ENCODE measurements around the gene LCLAT1.

LCLAT1 gene

GRCh38 chr2:30582521-30582920 lies 135.5 kb downstream of the LCLAT1 start:
- Histone ChIP-seq H3K36me3 (replicated peaks) (no peaks in the 10 kb centered on the region), H3K27ac (no peak overlapping the region), H3K27me3 (replicated peaks) (no peaks in the 10 kb centered on the region), H3K4me3 (ENCODE audit: low read depth, low read length) (no peak overlapping the region)
- in situ Hi-C loops (cut with HindIII; ENCODE audit: low pct_ligation_motif_present, low sequenced_read_pairs), result no loop called here
- DNase-seq, result no peak
- no peak for TF ChIP-seq CTCF (IDR thresholded peaks at IDR 0.05; ENCODE audit: low read depth, low read length, missing control alignments)

GRCh38 chr2:30583204-30583749 lies 136.2 kb downstream of the LCLAT1 start:
- Histone ChIP-seq H3K27me3 (replicated peaks) (no peaks in the 10 kb centered on the region), H3K4me3 (ENCODE audit: low read depth, low read length) (no peak overlapping the region), H3K36me3 (replicated peaks) (no peaks in the 10 kb centered on the region), H3K27ac (no peak overlapping the region)
- TF ChIP-seq CTCF (IDR thresholded peaks at IDR 0.05; ENCODE audit: low read depth, low read length, missing control alignments), result no peak
- no peak for DNase-seq
- in situ Hi-C loops (cut with HindIII; ENCODE audit: low pct_ligation_motif_present, low sequenced_read_pairs), result no loop called here

- no peaks in the 10 kb centered on the region for H3K27me3 ChIP-seq (replicated peaks)
- H3K36me3 ChIP-seq (replicated peaks), result no peaks in the 10 kb centered on the region
- no peak for TF ChIP-seq CTCF (IDR thresholded peaks at IDR 0.05; ENCODE audit: low read depth, low read length, missing control alignments)
- DNase-seq, result no peak
- in situ Hi-C loops (cut with HindIII; ENCODE audit: low pct_ligation_motif_present, low sequenced_read_pairs), result no loop called here
- no peak overlapping the region for H3K27ac ChIP-seq
- no peak overlapping the region for H3K4me3 ChIP-seq (ENCODE audit: low read depth, low read length)
Measured at GRCh38 chr2:30584116-30584515, 137.1 kb downstream of the LCLAT1 start.

- no peak for DNase-seq
- no peaks in the 10 kb centered on the region for H3K27me3 ChIP-seq (replicated peaks)
- H3K27ac ChIP-seq, result no peak overlapping the region
- in situ Hi-C loops (cut with HindIII; ENCODE audit: low pct_ligation_motif_present, low sequenced_read_pairs), result no loop called here
- H3K4me3 ChIP-seq (ENCODE audit: low read depth, low read length), result no peak overlapping the region
- no peak for TF ChIP-seq CTCF (IDR thresholded peaks at IDR 0.05; ENCODE audit: low read depth, low read length, missing control alignments)
- H3K36me3 ChIP-seq (replicated peaks), result no peaks in the 10 kb centered on the region
Measured at GRCh38 chr2:30588994-30589393, 141.9 kb downstream of the LCLAT1 start.

- no peaks in the 10 kb centered on the region for H3K27me3 ChIP-seq (replicated peaks)
- in situ Hi-C loops (cut with HindIII; ENCODE audit: low pct_ligation_motif_present, low sequenced_read_pairs), result no loop called here
Measured at GRCh38 chr2:30590407-30590806, 143.4 kb downstream of the LCLAT1 start.

More at GRCh38 chr2:30590407-30590806, 143.4 kb downstream of the LCLAT1 start:
- Histone ChIP-seq H3K4me3 (ENCODE audit: low read depth, low read length) (no peak overlapping the region), H3K36me3 (replicated peaks) (no peaks in the 10 kb centered on the region), H3K27ac (no peak overlapping the region)
- no peak for DNase-seq
- TF ChIP-seq CTCF (IDR thresholded peaks at IDR 0.05; ENCODE audit: low read depth, low read length, missing control alignments), result no peak
